Pancreas (tissue), 10 donors: ENCODE results near the gene FARS2. TPM values are rescaled to one million over a fixed set of nuclear protein-coding genes. Genes with fewer than 3 reads are reported as not detected.
A peak's percentile ranks its signal among the peaks of the same experiment; 100 is the strongest.

ENCODE experiments used
- ATAC-seq, 4 donors: fragments of 200-7000 bp; cut with Tn5 transposase; one replicate each; pipeline versions ENCODE4 v1.8.0 to v1.9.1; 2020; ENCODE audit warnings: mild to moderate bottlenecking in 4 of 4, moderate library complexity in 4 of 4
- DNase-seq, 6 donors: peaks; one replicate each; pipeline ENCODE4 v3.0.0-alpha.2; 2020
- FAIRE-seq: peaks from 2 replicates; lab custom pipeline; 2012; peaks lifted over from hg19 to GRCh38; lab: Jason Lieb, UNC
- H3K27ac ChIP-seq, 4 donors: fragments of 200-600 bp; sonication (generic); 1 replicate in 3 of 4; 2 replicates in 1 of 4; pipeline versions ENCODE4 v1.5.0 to v1.8.0; 2020
- H3K27me3 ChIP-seq, 4 donors: fragments of 200-600 bp; one replicate each; pipeline ENCODE4 v1.8.0; 2021
- H3K36me3 ChIP-seq, 3 donors: fragments of 200-600 bp; sonication (generic) in 1 of 3; one replicate each; pipeline versions ENCODE4 v1.5.0 to v1.8.0; 2020 to 2021
- H3K4me1 ChIP-seq, 3 donors: fragments of 200-600 bp; one replicate each; pipeline ENCODE4 v1.8.0; 2021
- H3K4me3 ChIP-seq, 4 donors: fragments of 200-600 bp; sonication (generic) in 2 of 4; one replicate each; pipeline versions ENCODE4 v1.5.0 to v1.8.0; 2020 to 2021
- H3K9me3 ChIP-seq, 4 donors: fragments of 200-600 bp; one replicate each; pipeline ENCODE4 v1.8.0; 2021
- CTCF ChIP-seq, 4 donors: fragments of 200-600 bp; sonication (generic) in 3 of 4; IDR thresholded peaks; one replicate each; pipeline versions ENCODE4 v1.5.0 to v1.8.0; 2021; ENCODE audit warnings: antibody characterized with exemption in 4 of 4
- WGBS, 2 donors: extraction: QIAGEN DNeasy Blood & Tissue Kit; methylation state at CpG; one replicate each; pipeline ENCODE4 v1.1.7; 2013; 5-methylcytosine and 5-hydroxymethylcytosine counted together
- intact Hi-C, 3 donors: fragments of 100-400 bp; cut with DNase I; formaldehyde crosslinking; loops; one replicate each; pipeline versions ENCODE4 v1.11.1 to v1.14.2; 2022
- polyA plus RNA-seq, 2 donors: library from polyadenylated mRNA; stranded (reverse); fragments of 200-250 nt; gene quantifications; one replicate each; pipeline ENCODE4 v1.2.3, GENCODE V29; 2013
- total RNA-seq, 6 donors: library from RNA; stranded (reverse); fragmentation: NEBNext Ultra II Directional in 4 of 6; extraction: Animal tissue kit (Norgen Biotek cat#: 25700) in 4 of 6; gene quantifications; one replicate each; pipeline versions ENCODE4 v1.2.1 to v1.2.4, GENCODE V29; 2021 to 2023
- donor health status: healthy with polysubstance abuse.
- donor health status: DM: no; HTN: no; CAD: no; lungs with moderate emphysema.
- donor health status: DM: no; HTN: no; CAD: no.
- donor health status: control.
- donor health status: control.
- donor health status: Bipolar disorder and iron deficiency.
- donor health status: DM: yes; HTN: yes; CAD: no.
- donor health status: DM: no; HTN: no; CAD: no.
- donor health status: DM: no; HTN: no; CAD: no.
- donor health status: DM: yes; HTN: yes; CAD: no.

Gene FARS2
- total and polyA plus RNA-seq, 8 donors = 4.1 to 10.3 (median 7.5) TPM

GRCh38 chr6:5398530-5398929 lies 137.2 kb downstream of the FARS2 start:
- H3K27me3 ChIP-seq = no peaks in the 10 kb centered on the region
- H3K4me1 ChIP-seq = no peaks in the 10 kb centered on the region
- 51 to 59% methylated on average over 1 of the region's 1 CpG for WGBS, 2 donors
- FAIRE-seq = no peak
- TF ChIP-seq CTCF (IDR thresholded peaks at IDR 0.05) = no peak
- intact Hi-C loops = loop anchor here in 1 of 3 donors (10.0 kb wide), 1 partner anchor 254 kb away; no protein-coding TSS in a partner anchor
- peak in 1 of 4 donors; percentile 49 for ATAC-seq
- no peak overlapping the region for H3K27ac ChIP-seq
- H3K4me3 ChIP-seq = no peak overlapping the region
- DNase-seq = no peak
- H3K9me3 ChIP-seq = no peaks in the 10 kb centered on the region
- no peaks in the 10 kb centered on the region for H3K36me3 ChIP-seq

- no peak for TF ChIP-seq CTCF (IDR thresholded peaks at IDR 0.05)
- H3K27me3 ChIP-seq = no peaks in the 10 kb centered on the region
- intact Hi-C loops = loop anchor here in 1 of 3 donors (10.0 kb wide), 1 partner anchor 255 kb away; no protein-coding TSS in a partner anchor
- H3K4me3 ChIP-seq = no peak overlapping the region
- FAIRE-seq (no peak), DNase-seq (no peak), ATAC-seq (no peak)
- H3K27ac ChIP-seq = no peak overlapping the region
- WGBS, 2 donors = 90 to 92% methylated on average over 2 of the region's 2 CpGs
- H3K36me3 ChIP-seq = no peaks in the 10 kb centered on the region
- no peaks in the 10 kb centered on the region for H3K4me1 ChIP-seq
- no peaks in the 10 kb centered on the region for H3K9me3 ChIP-seq
These were observed 138.1 kb downstream of the FARS2 start for GRCh38 chr6:5399391-5399790.

GRCh38 chr6:5401845-5402738 lies 140.8 kb downstream of the FARS2 start:
- TF ChIP-seq CTCF (IDR thresholded peaks at IDR 0.05) = no peak
- FAIRE-seq (no peak), DNase-seq (no peak), ATAC-seq (no peak)
- Histone ChIP-seq H3K4me3 (no peak overlapping the region), H3K27me3 (no peaks in the 10 kb centered on the region), H3K9me3 (no peaks in the 10 kb centered on the region), H3K27ac (no peak overlapping the region), H3K4me1 (no peaks in the 10 kb centered on the region), H3K36me3 (no peaks in the 10 kb centered on the region)
- intact Hi-C loops = no loop called here
- WGBS, 2 donors = 86 to 92% methylated on average over 4 of the region's 4 CpGs

GRCh38 chr6:5403076-5403475 lies 141.8 kb downstream of the FARS2 start:
- Histone ChIP-seq H3K9me3 (no peaks in the 10 kb centered on the region), H3K27ac (no peak overlapping the region), H3K27me3 (no peaks in the 10 kb centered on the region), H3K36me3 (no peaks in the 10 kb centered on the region), H3K4me1 (no peaks in the 10 kb centered on the region), H3K4me3 (no peak overlapping the region)
- 71 to 87% methylated on average over 3 of the region's 3 CpGs for WGBS, 2 donors
- ATAC-seq (no peak), FAIRE-seq (no peak), DNase-seq (no peak)
- intact Hi-C loops = no loop called here
- TF ChIP-seq CTCF (IDR thresholded peaks at IDR 0.05) = no peak

- no peaks in the 10 kb centered on the region for H3K36me3 ChIP-seq
- H3K27me3 ChIP-seq = no peaks in the 10 kb centered on the region
- no peaks in the 10 kb centered on the region for H3K9me3 ChIP-seq
- H3K27ac ChIP-seq = no peak overlapping the region
- DNase-seq (no peak), FAIRE-seq (no peak), ATAC-seq (no peak)
- no peak for TF ChIP-seq CTCF (IDR thresholded peaks at IDR 0.05)
- no peaks in the 10 kb centered on the region for H3K4me1 ChIP-seq
- no peak overlapping the region for H3K4me3 ChIP-seq
- intact Hi-C loops = no loop called here
These were observed 142.3 kb downstream of the FARS2 start for GRCh38 chr6:5403609-5404008.
